HT1080 (cell line): ENCODE data around the gene LDLRAD2. TPM values are rescaled to one million over a fixed set of nuclear protein-coding genes. Genes with fewer than 3 reads are reported as not detected.

Experiments
- total RNA-seq: library from RNA; depleted of rRNA; stranded (reverse); fragments of >200 nt; shearing (Covaris generic); gene quantifications from 2 replicates; pipeline ENCODE4 v1.2.3, GENCODE V29; 2014; rRNA removed

The LDLRAD2 gene
- total RNA-seq, 1 experiment from 2014 or later, result not detected

Other genes starting within 250 kb of the LDLRAD2 start
- 0.03 and 0.19 TPM in 2 replicates for gene RAP1GAP, start 142.9 kb upstream of the LDLRAD2 start, total RNA-seq
- gene USP48, start 29.1 kb upstream of the LDLRAD2 start, total RNA-seq, result 15.9 and 20.1 TPM in 2 replicates
- 2.5 and 3.4 TPM in 2 replicates for gene HSPG2, start 125.0 kb downstream of the LDLRAD2 start, total RNA-seq
- gene CELA3B, start 164.8 kb downstream of the LDLRAD2 start, total RNA-seq, result not detected in 2 replicates
- gene CELA3A, start 189.4 kb downstream of the LDLRAD2 start, total RNA-seq, result not detected in 2 replicates
- gene CDC42, start 240.4 kb downstream of the LDLRAD2 start, total RNA-seq, result 285 and 338 TPM in 2 replicates